ENCODE results near the gene CD79A.
"Not testable (repeated sequence)": the region's sequence is repeated elsewhere in the genome, so short reads cannot be mapped to it uniquely, and the experiment has no call there.

The CD79A gene

GRCh38 chr19:41863209-41863931, 13.7 kb upstream of the CD79A start:
- DNase-seq, result no peak

GRCh38 chr19:41864374-41864773, 12.7 kb upstream of the CD79A start:
- DNase-seq, result no peak

- DNase-seq, result no peak
These were observed 10.8 kb upstream of the CD79A start for GRCh38 chr19:41866284-41866683.

GRCh38 chr19:41868120-41868988, 8.7 kb upstream of the CD79A start:
- no peak for DNase-seq

GRCh38 chr19:41868989-41869300, 8.1 kb upstream of the CD79A start:
- no peak for DNase-seq

GRCh38 chr19:41869374-41869955, 7.6 kb upstream of the CD79A start:
- DNase-seq, result peak; percentile 30

- no peak for DNase-seq
These were observed 6.6 kb upstream of the CD79A start for GRCh38 chr19:41870401-41870873.

- DNase-seq, result no peak
These were observed 5.3 kb upstream of the CD79A start for GRCh38 chr19:41871573-41872383.

GRCh38 chr19:41872384-41872774, 4.7 kb upstream of the CD79A start:
- no peak for DNase-seq

- DNase-seq, result peak; percentile 6
These were observed 4.1 kb upstream of the CD79A start for GRCh38 chr19:41872775-41873647.

- not testable (repeated sequence) for DNase-seq
These were observed 1.1 kb upstream of the CD79A start for GRCh38 chr19:41875973-41876372.

GRCh38 chr19:41877916-41878905, 1.1 kb downstream of the CD79A start:
- no peak for DNase-seq

GRCh38 chr19:41879080-41879479, 2.0 kb downstream of the CD79A start:
- DNase-seq, result no peak

GRCh38 chr19:41879670-41880328, 2.7 kb downstream of the CD79A start:
- no peak for DNase-seq

- DNase-seq, result no peak
These were observed 3.2 kb downstream of the CD79A start for GRCh38 chr19:41880329-41880708.

GRCh38 chr19:41882568-41883462, 5.7 kb downstream of the CD79A start, which contains the start of gene ARHGEF1:
ARHGEF1 (plus strand) TSS chr19:41883184; CDS start chr19:41888083, 4,899 bp downstream.
- DNase-seq, result no peak

GRCh38 chr19:41883463-41883820, 6.4 kb downstream of the CD79A start:
- DNase-seq, result no peak

- DNase-seq, result peak; percentile 95
These were observed 7.0 kb downstream of the CD79A start for GRCh38 chr19:41883821-41884733.

All from NCI-H1092 treated with DMSO at 0.1 percent for 48 hours (cell line).